Effector CD4-positive, alpha-beta T cell (primary cell): Measurements from ENCODE around the gene MX1.
A peak's percentile ranks its signal among the peaks of the same experiment; 100 is the strongest.

Experiments used
- DNase-seq: peaks from one replicate; pipeline ENCODE4 v3.0.0-alpha.2; 2020

MX1 gene

GRCh38 chr21:41433566-41433965 is 7.5 kb downstream of the MX1 start:
- DNase-seq: no peak

GRCh38 chr21:41435706-41436105 is 9.7 kb downstream of the MX1 start:
- DNase-seq: no peak

- DNase-seq: no peak
Measured at GRCh38 chr21:41437729-41438128, 11.7 kb downstream of the MX1 start.

- no peak for DNase-seq
Measured at GRCh38 chr21:41438425-41439113, 12.5 kb downstream of the MX1 start.

- DNase-seq: no peak
Measured at GRCh38 chr21:41439248-41439647, 13.2 kb downstream of the MX1 start.

GRCh38 chr21:41441546-41441945 is 15.5 kb downstream of the MX1 start:
- DNase-seq: no peak

- DNase-seq: no peak
Measured at GRCh38 chr21:41442481-41443186, 16.6 kb downstream of the MX1 start.

- DNase-seq: no peak
Measured at GRCh38 chr21:41443562-41443961, 17.5 kb downstream of the MX1 start.

GRCh38 chr21:41444703-41445464 is 18.8 kb downstream of the MX1 start:
- DNase-seq: no peak

- DNase-seq: no peak
Measured at GRCh38 chr21:41445465-41445862, 19.4 kb downstream of the MX1 start.

- no peak for DNase-seq
Measured at GRCh38 chr21:41446586-41446985, 20.5 kb downstream of the MX1 start.

GRCh38 chr21:41447356-41447755 is 21.3 kb downstream of the MX1 start:
- DNase-seq: no peak

GRCh38 chr21:41449613-41450012 is 23.6 kb downstream of the MX1 start:
- no peak for DNase-seq

- no peak for DNase-seq
Measured at GRCh38 chr21:41451753-41452676, 26.0 kb downstream of the MX1 start.

- no peak for DNase-seq
Measured at GRCh38 chr21:41453198-41453597, 27.2 kb downstream of the MX1 start.

GRCh38 chr21:41453761-41454160 is 27.7 kb downstream of the MX1 start:
- DNase-seq: no peak

GRCh38 chr21:41458121-41458520 is 32.1 kb downstream of the MX1 start:
- no peak for DNase-seq

GRCh38 chr21:41458559-41458958 is 32.5 kb downstream of the MX1 start:
- no peak for DNase-seq

GRCh38 chr21:41459884-41460534 is 34.0 kb downstream of the MX1 start:
- no peak for DNase-seq

- DNase-seq: peak; percentile 38
Measured at GRCh38 chr21:41460578-41461527, 34.8 kb downstream of the MX1 start.
